Neural crest cell (in vitro differentiated cells): ENCODE results near the gene FBXW8. TPM values are rescaled to one million over a fixed set of nuclear protein-coding genes. Genes with fewer than 3 reads are reported as not detected.
A peak's percentile ranks its signal among the peaks of the same experiment; 100 is the strongest.

Experiments used
- DNase-seq: peaks from one replicate; pipeline ENCODE4 v3.0.0; 2021; ENCODE audit warnings: low read depth, mixed read lengths, low spot score
- H3K27ac Mint-ChIP-seq: one replicate; pipeline ENCODE4 v1.8.0; 2021; ENCODE audit warnings: mild to moderate bottlenecking, mixed read lengths; ENCODE audit not compliant: unreplicated experiment
- H3K27me3 Mint-ChIP-seq: 2 replicates; pipeline ENCODE4 v1.8.0; 2021; ENCODE audit warnings: low read depth, mild to moderate bottlenecking, mixed read lengths
- H3K36me3 Mint-ChIP-seq: 2 replicates; pipeline ENCODE4 v1.8.0; 2021; ENCODE audit warnings: low read depth, mild to moderate bottlenecking, mixed read lengths
- H3K4me1 Mint-ChIP-seq: 2 replicates; pipeline ENCODE4 v1.8.0; 2021; ENCODE audit warnings: mixed read lengths
- H3K4me3 Mint-ChIP-seq: one replicate; pipeline ENCODE4 v1.8.0; 2021; ENCODE audit warnings: mild to moderate bottlenecking, mixed read lengths
- H3K9me3 Mint-ChIP-seq: 2 replicates; pipeline ENCODE4 v1.8.0; 2021; ENCODE audit warnings: mixed read lengths
- total RNA-seq: library from RNA; stranded (reverse); gene quantifications from 2 replicates; pipeline ENCODE4 v1.2.1, GENCODE V29; 2021
- TF ChIP-seq, protein P1 (sequence below): fragments of 200-600 bp; sonication (generic); conservative IDR thresholded peaks from 2 replicates; pipeline ENCODE4 v1.5.0; 2021; ENCODE audit warnings: antibody characterized with exemption, mild to moderate bottlenecking

FBXW8 gene
- total RNA-seq, 1 donor from 2014 or later, result 34.8 TPM

DNA sequence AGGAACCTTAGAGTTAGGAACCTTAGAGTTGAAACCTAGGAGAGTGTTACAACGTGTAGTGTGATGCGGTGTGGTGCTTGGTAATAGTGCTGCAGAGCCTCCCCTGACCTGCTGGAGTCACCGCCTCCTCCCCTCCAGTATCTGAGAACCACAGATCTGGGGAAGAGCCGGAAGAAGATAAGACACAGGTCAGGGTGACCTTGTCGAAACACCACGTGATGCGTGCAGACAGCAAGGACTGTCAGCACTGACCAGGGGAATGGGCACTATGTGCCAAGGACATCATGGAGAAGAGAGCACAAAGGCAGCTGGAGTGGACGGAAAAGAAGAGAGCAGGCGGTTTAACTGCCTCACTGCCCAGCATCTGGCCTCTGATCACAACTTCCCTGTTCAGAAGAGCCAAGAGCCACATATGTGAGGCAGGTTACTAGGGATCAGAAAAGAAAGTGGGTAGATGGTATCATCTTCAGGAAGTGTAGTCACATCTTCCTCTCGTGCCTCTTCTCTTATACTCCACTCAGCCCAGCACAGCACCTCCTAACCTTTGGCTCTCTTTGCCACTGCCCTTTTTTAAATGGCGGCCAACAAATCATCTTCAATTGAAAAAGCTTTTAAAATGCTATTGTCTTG, 94.8 kb downstream of the FBXW8 start:
- H3K27me3 Mint-ChIP-seq, result no peaks in the 10 kb centered on the region
- no peak for DNase-seq
- H3K4me3 Mint-ChIP-seq, result no peak overlapping the region
- H3K27ac Mint-ChIP-seq, result peak overlapping the region; percentile 5
- TF ChIP-seq, protein P1, sequence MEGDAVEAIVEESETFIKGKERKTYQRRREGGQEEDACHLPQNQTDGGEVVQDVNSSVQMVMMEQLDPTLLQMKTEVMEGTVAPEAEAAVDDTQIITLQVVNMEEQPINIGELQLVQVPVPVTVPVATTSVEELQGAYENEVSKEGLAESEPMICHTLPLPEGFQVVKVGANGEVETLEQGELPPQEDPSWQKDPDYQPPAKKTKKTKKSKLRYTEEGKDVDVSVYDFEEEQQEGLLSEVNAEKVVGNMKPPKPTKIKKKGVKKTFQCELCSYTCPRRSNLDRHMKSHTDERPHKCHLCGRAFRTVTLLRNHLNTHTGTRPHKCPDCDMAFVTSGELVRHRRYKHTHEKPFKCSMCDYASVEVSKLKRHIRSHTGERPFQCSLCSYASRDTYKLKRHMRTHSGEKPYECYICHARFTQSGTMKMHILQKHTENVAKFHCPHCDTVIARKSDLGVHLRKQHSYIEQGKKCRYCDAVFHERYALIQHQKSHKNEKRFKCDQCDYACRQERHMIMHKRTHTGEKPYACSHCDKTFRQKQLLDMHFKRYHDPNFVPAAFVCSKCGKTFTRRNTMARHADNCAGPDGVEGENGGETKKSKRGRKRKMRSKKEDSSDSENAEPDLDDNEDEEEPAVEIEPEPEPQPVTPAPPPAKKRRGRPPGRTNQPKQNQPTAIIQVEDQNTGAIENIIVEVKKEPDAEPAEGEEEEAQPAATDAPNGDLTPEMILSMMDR, result no peak
- no peaks in the 10 kb centered on the region for H3K9me3 Mint-ChIP-seq
- H3K36me3 Mint-ChIP-seq, result peaks cover 12% of the 10 kb centered on the region
- peaks cover 14% of the 10 kb centered on the region for H3K4me1 Mint-ChIP-seq

DNA sequence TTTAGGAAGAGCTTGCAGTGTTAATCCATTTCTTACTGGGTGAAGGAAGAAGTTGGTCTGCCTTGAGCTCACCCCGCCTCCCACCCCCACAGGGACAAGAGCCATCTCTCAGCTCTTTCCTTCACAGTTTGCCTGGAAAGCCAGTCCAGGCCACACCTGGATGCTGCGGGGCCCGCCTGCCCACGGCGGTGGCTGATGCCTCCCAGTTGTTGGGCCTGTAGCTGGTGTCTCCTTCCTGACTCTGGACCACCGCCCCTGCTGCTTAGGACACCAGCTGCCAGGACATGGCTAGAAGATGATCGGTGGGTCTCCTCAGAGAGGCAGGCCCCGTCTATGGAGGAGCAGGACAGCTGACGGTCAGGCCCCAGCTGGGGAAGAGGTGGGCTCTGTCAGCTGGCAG, 95.6 kb downstream of the FBXW8 start:
- H3K4me1 Mint-ChIP-seq, result peaks cover 7% of the 10 kb centered on the region
- no peak for DNase-seq
- H3K9me3 Mint-ChIP-seq, result no peaks in the 10 kb centered on the region
- no peaks in the 10 kb centered on the region for H3K27me3 Mint-ChIP-seq
- peaks cover 12% of the 10 kb centered on the region for H3K36me3 Mint-ChIP-seq
- TF ChIP-seq, protein P1, result no peak
- no peak overlapping the region for H3K4me3 Mint-ChIP-seq
- no peak overlapping the region for H3K27ac Mint-ChIP-seq

DNA sequence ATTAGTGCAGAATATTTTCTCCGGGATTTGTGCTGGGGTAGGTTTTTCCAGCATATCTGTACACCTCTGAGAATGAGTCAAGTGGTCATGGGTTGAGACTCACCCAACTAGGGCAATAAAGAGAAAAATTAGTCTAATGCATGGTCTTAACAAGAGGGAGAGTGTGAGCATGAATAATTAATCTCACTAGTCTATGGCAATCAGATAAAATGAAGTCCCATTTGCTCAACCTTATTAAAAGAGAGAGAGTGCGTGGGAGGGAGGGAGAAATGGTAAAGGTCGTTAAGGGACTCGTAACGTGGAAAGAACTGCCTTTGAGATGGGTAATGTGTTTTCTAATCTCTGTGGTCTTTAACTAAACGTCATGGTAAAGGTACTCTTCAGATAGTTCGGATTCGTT, 96.8 kb downstream of the FBXW8 start:
- Mint-ChIP-seq H3K4me3 (no peak overlapping the region), H3K27ac (no peak overlapping the region), H3K27me3 (no peaks in the 10 kb centered on the region), H3K9me3 (no peaks in the 10 kb centered on the region), H3K4me1 (peaks cover 3% of the 10 kb centered on the region), H3K36me3 (peaks cover 16% of the 10 kb centered on the region)
- DNase-seq, result no peak
- TF ChIP-seq, protein P1, result no peak

DNA sequence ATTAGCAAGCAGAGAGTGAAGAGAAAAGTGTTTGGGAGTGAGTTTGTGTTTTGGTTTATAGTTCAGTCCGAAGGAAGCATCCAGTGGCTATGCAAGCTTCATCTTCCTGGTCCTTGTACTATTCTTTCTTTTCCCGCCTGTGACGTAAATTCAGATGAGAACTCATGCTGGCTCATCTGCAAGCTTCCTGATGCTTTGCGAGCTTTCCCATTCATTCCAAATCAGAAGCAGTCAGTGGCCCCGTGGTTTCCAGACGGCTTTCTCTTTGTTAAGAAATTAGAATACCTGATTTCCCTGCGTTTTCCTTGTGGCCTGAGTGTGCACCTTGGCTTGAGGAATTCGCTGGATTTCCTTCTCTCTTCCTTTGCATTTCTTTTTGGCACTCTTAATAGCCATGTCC, 99.0 kb downstream of the FBXW8 start:
- peaks cover 3% of the 10 kb centered on the region for H3K4me1 Mint-ChIP-seq
- peaks cover 8% of the 10 kb centered on the region for H3K9me3 Mint-ChIP-seq
- TF ChIP-seq, protein P1, result no peak

DNA sequence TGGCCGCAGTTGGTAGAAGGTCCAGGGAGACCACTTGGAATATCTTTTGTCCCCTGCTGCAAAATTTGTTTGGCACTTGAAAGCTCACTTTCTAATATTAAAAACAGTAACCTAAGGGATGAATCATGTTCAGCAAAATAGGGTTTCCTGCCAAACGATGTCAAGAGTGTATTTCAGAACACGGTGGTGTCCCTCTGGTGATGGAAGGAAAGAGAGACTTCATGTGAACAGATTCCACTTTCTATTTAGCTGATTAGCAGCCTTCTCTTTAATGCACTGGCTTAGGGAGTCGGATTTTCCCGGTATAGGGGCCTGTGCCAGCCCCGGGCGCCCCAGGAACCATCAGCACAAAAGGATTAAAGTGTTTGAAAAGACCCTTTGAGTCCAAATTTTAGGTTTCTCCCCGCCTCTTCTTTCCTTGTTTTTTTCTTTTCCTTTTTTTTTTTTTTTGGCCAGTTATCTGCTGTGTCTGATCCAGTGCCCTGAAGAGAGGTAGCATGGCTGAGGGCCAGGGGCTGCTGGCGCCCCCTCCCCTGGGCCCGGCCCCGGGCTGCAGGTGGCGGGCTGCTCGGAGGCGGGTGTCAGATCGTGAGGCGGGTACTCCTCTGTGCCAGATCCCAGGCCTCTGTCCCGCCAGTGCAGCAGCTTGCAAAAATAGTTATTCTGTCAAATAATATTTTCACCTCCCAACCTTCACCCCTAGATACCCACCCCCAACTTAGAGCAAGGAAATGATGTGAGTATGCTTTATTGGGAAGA, 100.1 kb downstream of the FBXW8 start:
- no peaks in the 10 kb centered on the region for H3K27me3 Mint-ChIP-seq
- H3K27ac Mint-ChIP-seq, result peak overlapping the region; percentile 50
- DNase-seq, result no peak
- peaks cover 41% of the 10 kb centered on the region for H3K36me3 Mint-ChIP-seq
- TF ChIP-seq, protein P1, result no peak
- H3K9me3 Mint-ChIP-seq, result peaks cover 12% of the 10 kb centered on the region
- H3K4me3 Mint-ChIP-seq, result no peak overlapping the region
- H3K4me1 Mint-ChIP-seq, result peaks cover 3% of the 10 kb centered on the region

More for the DNA sequence above, 99.0 kb downstream of the FBXW8 start:
- no peaks in the 10 kb centered on the region for H3K27me3 Mint-ChIP-seq
- no peak for DNase-seq
- peaks cover 35% of the 10 kb centered on the region for H3K36me3 Mint-ChIP-seq
- H3K4me3 Mint-ChIP-seq, result no peak overlapping the region
- no peak overlapping the region for H3K27ac Mint-ChIP-seq
